HG02763 (cell line): ENCODE measurements around the gene NUP62CL.
A peak's percentile ranks its signal among the peaks of the same experiment; 100 is the strongest.
"Not testable (repeated sequence)": the region's sequence is repeated elsewhere in the genome, so short reads cannot be mapped to it uniquely, and the experiment has no call there.

Source experiments
- ATAC-seq: cut with Tn5 transposase; IDR thresholded peaks from one replicate; pipeline ENCODE4 v1.9.1; 2021; ENCODE audit warnings: mild to moderate bottlenecking, moderate library complexity; ENCODE audit not compliant: unreplicated experiment

The NUP62CL gene, protein sequence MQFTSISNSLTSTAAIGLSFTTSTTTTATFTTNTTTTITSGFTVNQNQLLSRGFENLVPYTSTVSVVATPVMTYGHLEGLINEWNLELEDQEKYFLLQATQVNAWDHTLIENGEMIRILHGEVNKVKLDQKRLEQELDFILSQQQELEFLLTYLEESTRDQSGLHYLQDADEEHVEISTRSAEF

DNA sequence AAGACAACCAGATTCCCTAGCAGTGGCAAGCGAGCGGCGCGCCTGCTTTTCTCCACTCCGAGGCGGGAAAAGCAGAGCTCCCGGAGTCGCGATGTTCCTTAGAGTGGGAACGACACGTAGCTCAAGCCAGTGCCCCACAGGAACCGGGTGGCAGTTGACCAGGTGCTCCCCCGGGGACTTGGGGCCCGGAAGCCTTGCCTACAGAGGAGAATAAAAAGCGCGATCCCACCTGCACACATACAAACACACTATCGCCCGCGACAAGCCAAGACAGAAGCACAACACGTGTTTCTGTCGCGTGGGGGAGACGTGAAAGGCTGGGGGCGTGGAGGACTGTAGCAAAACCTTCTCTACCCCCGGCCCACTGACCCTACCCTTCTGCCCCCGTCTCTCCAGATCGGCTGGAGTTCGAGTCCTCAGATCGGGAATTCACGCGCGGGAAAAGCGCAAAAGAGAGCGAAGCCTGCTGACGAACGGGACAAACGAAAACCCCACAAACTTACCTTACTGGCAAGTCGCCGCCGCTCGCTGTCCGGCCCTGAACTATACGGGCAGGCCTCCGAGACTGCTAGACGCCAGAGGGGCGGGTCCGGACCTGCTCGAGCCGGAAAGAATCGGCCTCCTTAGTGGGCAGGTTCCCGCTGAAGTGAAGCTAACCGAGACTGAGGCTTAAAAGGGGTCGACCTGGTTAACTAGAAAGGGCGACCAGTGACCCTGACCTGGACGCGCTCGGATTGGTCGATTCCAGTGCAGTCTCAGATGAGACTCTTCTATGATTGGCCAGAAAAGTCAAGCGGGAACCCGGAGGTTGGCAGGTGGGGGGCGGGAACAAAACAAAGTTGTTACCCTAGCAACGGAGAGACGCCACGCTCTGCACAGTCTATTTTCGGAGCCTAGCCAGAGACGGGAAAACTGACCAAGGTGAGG is at the start of gene NUP62CL, which contains the start of gene DNAAF6:
Gene NUP62CL, minus strand, starts transcription at position 664 of the 927 bp plus-strand sequence. CDS start 31,287 bp downstream, outside the sequence.
Gene DNAAF6, plus strand, starts transcription at position 842 of the 927 bp plus-strand sequence. CDS start 6,265 bp downstream, outside the sequence.
- peak; percentile 95 for ATAC-seq

- no peak for ATAC-seq
Measured at GRCh38 chrX:107228486-107228819, 22.2 kb upstream of the NUP62CL start.

- ATAC-seq, result no peak
Measured at GRCh38 chrX:107227780-107228485, 21.7 kb upstream of the NUP62CL start.

DNA sequence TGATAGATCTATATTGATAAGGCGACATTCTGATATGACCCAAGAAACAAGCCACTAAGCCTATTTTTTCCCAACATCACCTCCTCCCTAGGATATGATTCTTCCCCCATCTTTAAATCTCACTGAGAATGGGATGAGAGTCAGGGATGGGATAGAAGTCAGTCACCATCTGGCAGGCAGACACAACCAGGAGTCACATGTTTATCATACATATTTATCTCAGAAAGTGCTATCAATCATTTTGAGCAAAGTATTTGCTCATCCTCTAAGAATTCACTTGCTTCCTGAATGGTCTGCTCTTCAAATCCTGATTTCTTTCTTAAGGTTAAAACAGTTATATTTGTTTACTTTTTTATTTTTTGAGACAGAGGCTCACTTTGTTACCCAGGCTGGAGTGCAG is 20.5 kb upstream of the NUP62CL start:
- no peak for ATAC-seq

GRCh38 chrX:107213477-107213876 is 7.2 kb upstream of the NUP62CL start:
- ATAC-seq, result no peak

- no peak for ATAC-seq
Measured at GRCh38 chrX:107207943-107208342, 1.7 kb upstream of the NUP62CL start.

DNA sequence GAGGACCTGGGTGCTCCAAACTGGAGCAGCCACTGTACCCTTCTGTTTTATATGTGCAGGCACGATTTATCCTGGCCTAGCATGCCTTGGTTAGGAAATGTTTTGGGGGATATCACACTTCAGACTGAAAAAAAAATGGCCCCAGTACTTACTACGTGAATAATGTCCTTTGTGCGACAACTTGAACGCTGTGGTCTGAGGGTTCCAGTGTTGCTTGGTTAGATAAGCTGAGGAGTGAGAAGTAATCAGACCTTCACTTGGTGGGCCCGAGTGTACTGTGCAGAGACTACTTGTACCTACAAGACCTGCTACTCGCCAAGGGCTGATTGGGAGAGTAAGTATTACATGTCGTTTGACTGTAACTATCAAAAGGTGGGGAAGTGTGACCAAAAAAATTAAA is 856 bp upstream of the NUP62CL start:
- no peak for ATAC-seq

DNA sequence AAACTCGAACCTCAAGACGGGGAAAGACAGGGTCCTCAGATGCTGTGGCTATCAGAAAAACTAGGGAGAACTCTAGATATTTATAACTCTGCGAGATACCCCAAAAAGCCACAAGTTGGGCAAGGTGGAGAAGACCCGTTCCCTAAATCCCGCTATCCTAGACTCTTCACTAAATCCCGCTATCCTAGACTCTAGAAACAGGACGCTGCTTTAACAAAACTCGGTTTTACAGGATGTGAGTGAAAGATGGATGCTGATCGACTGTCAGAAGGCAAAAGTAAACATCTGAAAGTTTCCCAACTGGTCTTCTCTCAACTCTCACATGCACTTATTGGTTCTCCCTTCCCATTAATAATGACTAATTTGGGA is 448 bp upstream of the NUP62CL start:
- no peak for ATAC-seq

DNA sequence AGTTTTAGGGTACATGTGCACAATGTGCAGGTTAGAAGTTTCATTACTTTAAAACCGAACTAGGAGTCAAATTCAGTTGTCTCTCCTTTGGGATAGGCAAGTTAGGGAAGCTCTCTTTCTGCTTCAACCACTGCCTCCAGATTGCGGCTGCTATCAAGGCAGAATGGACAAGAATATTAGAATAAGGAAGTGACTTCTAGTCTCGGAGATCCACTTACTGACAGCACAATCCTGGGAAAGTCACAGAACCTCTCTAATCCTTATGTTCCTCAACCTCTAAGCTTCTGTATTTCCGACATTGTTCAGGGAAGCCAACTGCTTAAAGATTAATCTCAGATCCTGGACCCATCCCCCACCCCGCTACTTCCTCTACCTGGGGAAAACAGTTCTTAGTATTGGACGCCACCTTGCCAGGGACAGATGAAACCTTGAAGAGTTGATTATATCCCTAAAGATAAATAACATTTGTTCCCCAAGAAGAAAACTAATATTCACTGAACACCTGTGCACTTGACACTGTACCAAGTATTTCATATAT is 2.1 kb downstream of the NUP62CL start:
- no peak for ATAC-seq

- no peak for ATAC-seq
Measured at GRCh38 chrX:107199491-107199890, 6.7 kb downstream of the NUP62CL start.

DNA sequence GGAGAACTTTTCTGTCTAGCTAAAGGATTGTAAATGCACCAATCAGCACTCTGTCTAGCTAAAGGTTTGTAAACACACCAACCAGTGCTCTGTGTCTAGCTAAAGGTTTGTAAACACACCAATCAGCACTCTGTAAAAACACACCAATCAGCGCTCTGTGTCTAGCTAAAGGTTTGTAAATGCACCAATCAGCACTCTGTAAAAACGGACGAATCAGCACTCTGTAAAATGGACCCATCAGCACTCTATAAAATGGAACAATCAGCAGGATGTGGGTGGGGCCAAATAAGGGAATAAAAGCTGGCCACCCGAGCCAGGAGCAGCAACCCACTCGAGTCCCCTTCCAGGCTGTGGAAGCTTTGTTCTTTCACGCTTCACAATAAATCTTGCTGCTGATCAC is 8.2 kb downstream of the NUP62CL start:
- not testable (repeated sequence) for ATAC-seq

GRCh38 chrX:107197319-107197718 is 8.9 kb downstream of the NUP62CL start:
- no peak for ATAC-seq

GRCh38 chrX:107171369-107172102 is 34.7 kb downstream of the NUP62CL start:
- ATAC-seq, result no peak

- no peak for ATAC-seq
Measured at GRCh38 chrX:107168712-107169111, 37.5 kb downstream of the NUP62CL start.

DNA sequence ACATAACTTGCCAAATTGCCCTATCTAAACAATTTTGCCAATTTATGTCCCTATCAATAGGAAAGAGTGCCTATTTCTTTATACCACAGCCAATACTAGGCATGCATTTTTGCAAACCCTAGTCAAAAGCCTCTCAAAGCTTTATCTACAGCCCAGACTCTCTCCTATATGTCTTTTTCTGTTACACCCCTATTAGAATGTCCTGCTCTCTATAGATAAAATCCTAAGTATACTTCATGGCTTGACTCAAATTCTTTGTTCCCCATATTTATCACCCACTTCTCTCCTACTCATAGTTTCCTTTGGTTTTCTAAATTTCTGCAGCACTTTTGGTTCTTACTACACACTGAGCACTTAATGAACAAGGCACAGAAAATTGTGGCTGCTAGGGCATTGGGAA is 38.0 kb downstream of the NUP62CL start:
- ATAC-seq, result no peak

- ATAC-seq, result no peak
Measured at GRCh38 chrX:107167163-107167921, 38.9 kb downstream of the NUP62CL start.

DNA sequence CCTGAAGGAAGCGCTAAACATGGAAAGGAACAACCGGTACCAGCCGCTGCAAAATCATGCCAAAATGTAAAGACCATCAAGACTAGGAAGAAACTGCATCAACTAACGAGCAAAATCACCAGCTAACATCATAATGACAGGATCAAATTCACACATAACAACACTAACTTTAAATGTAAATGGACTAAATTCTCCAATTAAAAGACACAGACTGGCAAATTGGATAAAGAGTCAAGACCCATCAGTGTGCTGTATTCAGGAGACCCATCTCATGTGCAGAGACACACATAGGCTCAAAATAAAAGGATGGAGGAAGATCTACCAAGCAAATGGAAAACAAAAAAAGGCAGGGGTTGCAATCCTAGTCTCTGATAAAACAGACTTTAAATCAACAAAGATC is 48.6 kb downstream of the NUP62CL start:
- ATAC-seq, result not testable (repeated sequence)

- ATAC-seq, result not testable (repeated sequence)
Measured at GRCh38 chrX:107155621-107156430, 50.4 kb downstream of the NUP62CL start.
